Mononuclear cell (primary cell): Measurements from ENCODE around the gene SLC16A8. TPM values are rescaled to one million over a fixed set of nuclear protein-coding genes. Genes with fewer than 3 reads are reported as not detected.
"Not testable (repeated sequence)": the region's sequence is repeated elsewhere in the genome, so short reads cannot be mapped to it uniquely, and the experiment has no call there.

ENCODE experiments used
- H3K27me3 ChIP-seq: 2 replicates; pipeline ENCODE4 v1.6.0; 2011; ENCODE audit warnings: low read length, control low read depth; ENCODE audit not compliant: insufficient read depth
- H3K4me1 ChIP-seq: 2 replicates; pipeline ENCODE4 v1.5.1; 2011; ENCODE audit warnings: mild to moderate bottlenecking, low read length, control low read depth; ENCODE audit not compliant: insufficient read depth
- H3K4me3 ChIP-seq: 2 replicates; pipeline ENCODE4 v1.5.1; 2011; ENCODE audit warnings: mild to moderate bottlenecking, low read length, moderate library complexity
- H3K9me3 ChIP-seq: 2 replicates; pipeline ENCODE4 v1.5.1; 2011; ENCODE audit warnings: low read depth, mild to moderate bottlenecking, control low read depth, low read length
- total RNA-seq: library from RNA; depleted of rRNA; stranded (reverse); fragments of >200 nt; gene quantifications from one replicate; pipeline ENCODE4 v1.2.3, GENCODE V29; 2012

SLC16A8 gene
- total RNA-seq, 1 donor: not detected

GRCh38 chr22:38118747-38119146 is 34.8 kb upstream of the SLC16A8 start:
- not testable (repeated sequence) for H3K27me3 ChIP-seq, H3K4me3 ChIP-seq, H3K4me1 ChIP-seq, H3K9me3 ChIP-seq

- Histone ChIP-seq H3K4me3 (no peak overlapping the region), H3K27me3 (no peaks in the 10 kb centered on the region), H3K9me3 (no peaks in the 10 kb centered on the region), H3K4me1 (peaks cover 4% of the 10 kb centered on the region)
Measured at GRCh38 chr22:38118182-38118581, 34.2 kb upstream of the SLC16A8 start.

DNA sequence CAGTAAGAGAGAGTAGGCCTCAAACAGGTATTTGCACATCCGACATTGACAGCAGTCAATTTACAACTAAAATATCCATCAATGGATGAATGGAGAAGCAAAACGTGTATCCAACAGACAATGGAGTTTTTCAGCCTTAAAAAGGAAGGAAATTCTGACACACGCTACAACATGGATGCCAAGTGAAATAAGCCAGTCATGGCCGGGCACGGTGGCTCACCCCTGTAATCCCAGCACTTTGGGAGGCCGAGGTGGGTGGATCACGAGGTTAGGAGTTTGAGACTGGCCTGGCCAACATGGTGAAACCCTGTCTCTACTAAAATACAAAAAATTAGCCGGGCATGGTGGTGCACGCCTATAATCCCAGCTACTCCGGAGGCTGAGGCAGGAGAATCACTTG is 33.6 kb upstream of the SLC16A8 start:
- not testable (repeated sequence) for H3K9me3 ChIP-seq, H3K4me3 ChIP-seq, H3K4me1 ChIP-seq, H3K27me3 ChIP-seq

- H3K4me1 ChIP-seq: peaks cover 4% of the 10 kb centered on the region
- H3K27me3 ChIP-seq: no peaks in the 10 kb centered on the region
- no peaks in the 10 kb centered on the region for H3K9me3 ChIP-seq
- no peak overlapping the region for H3K4me3 ChIP-seq
Measured at GRCh38 chr22:38115423-38116205, 31.6 kb upstream of the SLC16A8 start.

DNA sequence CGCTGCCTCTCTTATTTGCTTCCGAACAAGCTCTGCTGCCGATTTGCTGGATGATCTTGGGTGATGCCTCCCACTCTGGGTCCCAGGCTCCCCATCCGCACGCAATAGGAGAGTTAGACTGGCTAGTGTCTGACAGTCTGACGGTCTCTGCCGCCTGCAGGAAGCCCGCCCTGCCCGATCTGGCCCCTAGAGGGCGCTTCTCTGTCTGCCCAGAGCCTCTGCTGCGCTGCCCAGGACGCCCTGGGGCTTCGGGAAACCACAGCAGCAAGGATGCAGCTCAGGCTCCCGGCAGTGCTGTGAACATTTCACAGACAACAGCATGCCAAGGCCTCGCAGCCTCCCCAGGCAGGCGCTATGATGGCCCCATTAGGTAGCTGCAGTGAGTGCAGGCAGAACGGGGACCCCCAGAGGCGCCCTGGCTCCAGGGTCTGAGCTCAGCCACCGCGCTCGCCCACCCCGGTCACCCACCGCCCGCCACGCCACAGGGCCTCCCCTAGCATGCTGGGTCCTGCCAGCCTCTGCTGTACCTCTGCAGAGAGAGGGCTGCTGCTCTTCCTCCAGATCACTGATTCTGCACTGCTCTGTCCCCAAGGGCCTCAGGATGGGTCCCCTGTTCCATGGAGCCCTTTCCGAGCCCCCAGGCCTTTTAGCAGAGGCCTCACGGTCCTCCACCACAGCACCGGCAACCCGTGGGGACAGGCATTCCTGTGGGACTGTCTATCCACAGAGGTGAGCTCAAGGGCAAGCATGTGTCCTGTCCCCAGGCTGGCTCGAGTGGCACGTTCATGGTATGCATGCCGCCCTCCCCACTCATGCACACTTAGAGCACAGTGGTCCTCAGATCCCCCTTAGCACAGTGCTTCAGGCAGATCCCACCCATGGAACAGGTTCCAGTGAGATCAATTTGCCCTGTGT is 30.8 kb upstream of the SLC16A8 start:
- Histone ChIP-seq H3K27me3 (no peaks in the 10 kb centered on the region), H3K4me3 (no peak overlapping the region), H3K4me1 (peaks cover 4% of the 10 kb centered on the region), H3K9me3 (no peaks in the 10 kb centered on the region)

DNA sequence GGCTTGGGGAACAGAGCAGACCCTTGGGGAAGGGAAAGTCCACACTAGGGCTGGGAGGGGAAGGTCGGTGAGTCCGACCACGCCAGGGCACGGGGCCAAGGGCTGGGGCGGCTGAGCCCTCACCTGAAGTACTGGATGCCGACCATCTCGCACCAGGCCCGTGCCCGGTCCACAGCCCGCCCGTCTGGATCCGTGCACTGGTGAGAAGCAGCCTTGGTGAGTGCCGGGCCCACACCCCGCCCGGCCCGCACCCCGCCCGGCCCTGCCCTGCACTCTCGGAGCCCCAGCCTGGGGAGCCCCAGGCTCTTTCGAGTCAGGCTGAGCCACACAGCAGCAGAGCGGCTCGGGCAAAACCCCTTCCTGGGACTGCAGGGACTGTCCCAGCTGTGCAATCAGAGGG is 28.4 kb upstream of the SLC16A8 start:
- peaks cover 4% of the 10 kb centered on the region for H3K4me1 ChIP-seq
- no peaks in the 10 kb centered on the region for H3K9me3 ChIP-seq
- H3K27me3 ChIP-seq: no peaks in the 10 kb centered on the region
- H3K4me3 ChIP-seq: no peak overlapping the region

GRCh38 chr22:38111925-38112355 is 28.0 kb upstream of the SLC16A8 start:
- H3K4me3 ChIP-seq: no peak overlapping the region
- H3K27me3 ChIP-seq: no peaks in the 10 kb centered on the region
- peaks cover 4% of the 10 kb centered on the region for H3K4me1 ChIP-seq
- H3K9me3 ChIP-seq: no peaks in the 10 kb centered on the region

DNA sequence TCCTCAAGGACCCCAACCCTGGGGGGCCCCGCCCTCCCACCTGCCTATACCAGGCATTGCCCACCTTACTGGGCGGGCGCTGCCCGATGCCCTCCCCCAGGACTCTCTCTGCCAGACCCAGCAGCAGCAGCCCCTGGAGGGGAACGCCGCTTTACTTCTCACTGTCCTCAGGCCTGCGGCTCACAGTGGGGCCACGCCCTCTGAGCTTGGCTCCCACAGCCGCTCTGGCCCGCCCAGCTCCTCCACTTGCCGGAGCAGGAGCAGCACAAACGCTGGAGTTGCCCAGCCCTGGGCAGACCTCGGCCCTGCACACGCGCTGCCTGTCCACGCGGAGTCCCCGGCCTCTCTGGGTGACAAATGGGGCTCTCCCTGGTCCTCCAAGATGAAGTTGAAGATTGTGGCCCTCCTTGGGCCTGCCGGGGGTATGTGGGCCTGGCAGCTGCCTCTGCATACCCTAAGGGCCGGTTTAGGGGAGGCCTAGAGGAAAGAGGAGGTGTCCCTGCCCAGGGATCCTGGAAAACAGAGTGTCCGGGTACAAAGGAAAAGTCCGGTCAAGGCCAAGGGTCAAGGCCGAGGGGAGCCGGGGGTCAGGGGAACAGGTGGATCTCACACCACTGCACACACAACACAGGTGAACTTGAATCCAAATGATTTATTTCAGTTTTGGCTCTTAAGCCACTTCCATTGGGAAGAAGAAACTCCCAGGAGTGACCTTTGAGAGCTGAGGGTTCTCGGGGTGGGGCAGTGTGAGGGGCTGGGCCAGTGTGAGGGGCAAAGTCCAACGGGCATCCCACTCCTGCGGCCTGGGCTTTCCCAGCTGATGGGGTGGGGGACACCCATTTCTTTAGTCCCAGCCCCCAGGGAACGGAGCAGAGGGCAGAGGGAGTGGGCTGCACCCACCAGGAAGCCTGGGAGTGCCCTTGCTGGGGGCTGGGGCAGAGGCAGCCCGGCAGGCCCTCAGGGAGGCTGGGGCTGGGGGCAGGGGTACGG is 27.2 kb upstream of the SLC16A8 start:
- H3K27me3 ChIP-seq: no peaks in the 10 kb centered on the region
- H3K9me3 ChIP-seq: no peaks in the 10 kb centered on the region
- H3K4me1 ChIP-seq: peaks cover 4% of the 10 kb centered on the region
- H3K4me3 ChIP-seq: no peak overlapping the region

DNA sequence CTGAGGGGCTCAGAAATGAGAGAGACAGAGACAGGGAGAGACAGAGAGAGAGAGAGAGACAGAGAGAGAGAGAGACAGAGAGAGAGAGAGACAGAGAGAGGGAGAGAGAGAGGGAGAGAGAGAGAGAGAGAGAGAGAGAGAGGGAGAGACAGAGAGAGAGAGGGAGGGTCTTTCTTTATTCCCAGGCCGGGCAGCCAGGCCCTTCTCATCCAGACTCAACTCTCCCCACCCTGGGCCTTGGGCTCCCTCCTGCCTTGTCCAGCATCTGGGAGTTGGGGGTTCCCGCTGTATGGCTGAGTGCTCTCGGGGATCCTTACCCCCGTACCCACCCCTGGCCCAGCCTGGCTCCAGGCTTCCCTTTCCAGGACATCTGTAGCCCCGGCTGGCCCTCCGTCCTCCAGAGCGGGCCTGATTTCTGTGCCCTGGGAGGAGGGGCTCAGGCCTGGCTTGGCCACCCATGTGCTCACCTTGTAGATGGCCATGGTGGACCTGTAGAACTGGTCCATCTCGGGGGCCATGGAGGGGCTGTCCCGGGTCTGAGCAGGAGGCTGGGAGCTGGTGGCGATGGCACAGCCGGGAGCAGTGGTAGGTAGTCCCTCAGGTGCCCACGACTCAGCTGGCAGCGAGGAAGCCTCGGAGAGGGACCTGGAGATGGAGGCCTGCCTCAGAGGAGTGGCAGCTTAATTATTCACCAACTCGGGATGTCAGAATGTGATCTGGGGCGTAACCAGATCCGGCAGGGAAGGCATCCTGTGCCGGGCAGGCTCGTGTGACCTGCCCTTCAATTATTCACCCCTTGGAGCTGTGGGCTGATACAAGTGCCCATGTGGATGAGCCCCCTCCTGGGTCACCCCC is 26.3 kb upstream of the SLC16A8 start, which contains the start of gene BAIAP2L2:
Gene BAIAP2L2 (minus strand): TSS at position 677 of the 855 bp plus-strand sequence. CDS start 159 bp downstream, at position 518.
- Histone ChIP-seq H3K27me3 (no peaks in the 10 kb centered on the region), H3K4me3 (no peak within 1 kb of the TSS), H3K9me3 (no peaks in the 10 kb centered on the region), H3K4me1 (peaks cover 4% of the 10 kb centered on the region)

GRCh38 chr22:38109371-38110001 is 25.5 kb upstream of the SLC16A8 start:
- Histone ChIP-seq H3K9me3 (no peaks in the 10 kb centered on the region), H3K4me3 (no peak overlapping the region), H3K27me3 (no peaks in the 10 kb centered on the region), H3K4me1 (peaks cover under 1% of the 10 kb centered on the region)

DNA sequence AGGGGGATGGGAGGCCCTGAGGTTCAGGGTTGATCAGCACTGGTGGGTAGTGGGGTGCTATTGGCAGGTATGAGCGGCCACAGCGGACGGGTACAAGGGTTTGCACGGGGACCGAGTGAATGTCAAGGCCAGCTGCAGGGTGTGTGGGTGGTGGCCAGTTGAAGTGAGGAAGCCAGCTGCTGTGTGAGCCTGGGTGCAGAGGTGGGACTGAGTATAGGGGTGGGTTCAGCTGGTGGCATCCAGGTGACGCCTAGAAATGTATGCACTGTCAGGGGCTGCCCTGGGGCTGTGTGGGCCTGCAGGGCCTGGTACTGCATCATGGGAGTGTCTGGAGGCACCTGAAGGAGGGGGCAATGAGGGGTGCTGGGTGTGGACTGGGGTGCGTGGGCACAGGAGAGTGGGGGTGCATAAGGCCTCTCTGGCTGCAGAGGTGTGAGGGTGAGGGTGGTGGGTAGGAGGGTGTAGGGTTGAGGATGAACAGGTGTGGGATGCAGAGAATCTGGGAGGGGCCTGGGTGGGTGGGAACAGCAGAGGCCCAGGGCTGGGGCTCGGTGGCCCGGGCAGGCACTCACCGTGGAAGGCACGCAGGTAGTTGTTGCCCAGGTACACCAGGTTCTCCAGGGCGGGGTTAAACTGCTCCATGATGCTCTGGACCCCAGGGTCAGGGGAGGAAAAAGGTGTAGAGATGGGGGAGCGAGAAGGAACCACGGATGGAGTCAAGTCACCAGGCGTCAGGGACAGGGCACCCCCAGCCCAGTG is 24.8 kb upstream of the SLC16A8 start:
- Histone ChIP-seq H3K9me3 (no peaks in the 10 kb centered on the region), H3K4me3 (no peak overlapping the region), H3K27me3 (no peaks in the 10 kb centered on the region), H3K4me1 (no peaks in the 10 kb centered on the region)

DNA sequence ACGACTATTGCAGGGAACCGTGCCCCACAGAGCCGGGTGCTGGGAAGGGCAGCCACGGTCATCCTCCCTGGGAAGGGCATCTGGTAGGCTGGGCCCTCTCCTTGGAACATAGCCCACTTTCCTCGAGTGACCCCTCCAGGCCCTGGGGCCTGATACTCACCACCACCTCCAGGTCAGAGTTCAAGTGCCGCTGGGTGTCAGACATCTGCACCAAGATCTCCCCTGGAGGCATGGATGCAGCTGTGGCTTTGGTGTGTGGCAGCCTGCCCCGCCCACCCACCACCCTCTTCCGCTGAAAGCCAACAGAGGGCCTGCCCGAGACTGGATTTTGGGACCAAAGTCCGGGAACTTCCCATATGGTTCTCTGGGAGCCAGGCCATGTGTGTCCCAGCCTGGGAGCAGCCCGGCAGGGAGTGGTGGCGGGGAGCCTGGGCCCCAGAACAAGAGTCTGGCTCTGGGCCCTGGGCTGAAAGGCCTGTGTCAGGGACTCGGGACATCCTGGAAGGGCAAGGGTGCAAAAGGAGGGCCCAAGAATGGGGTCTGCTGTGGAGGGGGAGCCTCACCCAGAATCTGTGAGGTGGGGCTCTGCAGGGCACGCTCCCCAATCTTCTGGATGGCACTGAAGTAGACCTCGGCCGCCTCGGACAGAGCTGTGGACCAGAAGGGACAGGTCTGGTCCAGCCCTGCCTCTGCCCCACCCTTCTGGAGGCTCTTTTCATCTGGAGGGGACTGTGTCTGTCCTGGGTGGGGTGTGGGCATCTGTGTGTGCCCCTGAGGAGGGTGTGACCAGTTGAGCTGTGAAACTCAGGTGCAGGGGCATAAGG is 23.9 kb upstream of the SLC16A8 start:
- H3K4me3 ChIP-seq: no peak overlapping the region
- H3K27me3 ChIP-seq: no peaks in the 10 kb centered on the region
- no peaks in the 10 kb centered on the region for H3K9me3 ChIP-seq
- H3K4me1 ChIP-seq: no peaks in the 10 kb centered on the region
